ENCODE results near the gene PRC1. TPM values are rescaled to one million over a fixed set of nuclear protein-coding genes. Genes with fewer than 3 reads are reported as not detected.

Gene PRC1
- total RNA-seq, 4 donors from 2014 or later, result 12.1 to 31.0 (median 14.9) TPM

DNA sequence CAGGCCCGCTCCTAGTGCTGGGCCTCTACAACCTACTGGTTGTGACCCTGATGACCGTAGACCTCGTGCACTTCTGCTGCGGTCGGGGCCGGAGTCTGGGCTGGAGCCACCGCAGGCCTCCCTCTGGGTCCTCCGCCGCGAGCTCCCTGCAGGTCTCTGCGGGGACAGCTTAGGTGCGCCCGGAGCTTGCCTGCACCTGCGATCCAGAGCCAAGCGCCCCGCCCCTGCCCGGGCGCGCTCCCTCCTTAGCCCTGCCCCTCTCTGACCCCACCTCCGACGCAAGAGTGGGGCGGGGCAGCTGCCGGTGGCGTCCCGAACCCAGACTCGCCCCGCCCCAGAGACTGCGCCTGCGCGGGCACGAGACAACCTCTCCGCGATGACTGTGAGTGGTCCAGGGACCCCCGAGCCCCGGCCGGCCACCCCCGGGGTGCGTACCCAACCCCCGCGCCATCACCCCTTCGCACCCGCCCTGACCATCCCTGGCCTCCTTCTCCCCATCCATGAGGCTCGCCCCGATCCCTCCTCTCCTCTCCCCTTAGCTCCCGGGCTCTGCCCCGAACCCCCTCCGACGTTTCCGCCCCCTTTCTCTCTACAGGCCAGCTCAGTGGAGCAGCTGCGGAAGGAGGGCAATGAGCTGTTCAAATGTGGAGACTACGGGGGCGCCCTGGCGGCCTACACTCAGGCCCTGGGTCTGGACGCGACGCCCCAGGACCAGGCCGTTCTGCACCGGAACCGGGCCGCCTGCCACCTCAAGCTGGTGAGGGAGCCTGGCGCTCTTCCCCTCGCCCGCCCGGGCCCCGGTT is 59.2 kb downstream of the PRC1 start, which contains the start of gene UNC45A:
Gene UNC45A, plus strand, starts transcription at position 337 of the 803 bp plus-strand sequence. Its CDS starts 40 bp downstream, at position 377.
- DNase-seq (ENCODE audit: low spot score in 2 of 2), result peak; percentile 85 to 89
- peak within 1 kb of the TSS; percentile 59 to 81 (median 80) for H3K4me3 ChIP-seq
- H3K4me1 ChIP-seq, result peaks cover 0 to 62% (median 33%) of the 10 kb centered on the region in 4 donors
- 1% methylated on average over 34 to 50 of the region's 65 CpGs for WGBS, 2 donors
- H3K27ac ChIP-seq, result peak within 1 kb of the TSS; percentile 83 to 95 (median 90)
- no peaks in the 10 kb centered on the region for H3K9me3 ChIP-seq
- no peaks in the 10 kb centered on the region for H3K27me3 ChIP-seq
- peaks cover 0 to 24% (median 7%) of the 10 kb centered on the region in 3 donors for H3K36me3 ChIP-seq
- TF ChIP-seq, protein P1, sequence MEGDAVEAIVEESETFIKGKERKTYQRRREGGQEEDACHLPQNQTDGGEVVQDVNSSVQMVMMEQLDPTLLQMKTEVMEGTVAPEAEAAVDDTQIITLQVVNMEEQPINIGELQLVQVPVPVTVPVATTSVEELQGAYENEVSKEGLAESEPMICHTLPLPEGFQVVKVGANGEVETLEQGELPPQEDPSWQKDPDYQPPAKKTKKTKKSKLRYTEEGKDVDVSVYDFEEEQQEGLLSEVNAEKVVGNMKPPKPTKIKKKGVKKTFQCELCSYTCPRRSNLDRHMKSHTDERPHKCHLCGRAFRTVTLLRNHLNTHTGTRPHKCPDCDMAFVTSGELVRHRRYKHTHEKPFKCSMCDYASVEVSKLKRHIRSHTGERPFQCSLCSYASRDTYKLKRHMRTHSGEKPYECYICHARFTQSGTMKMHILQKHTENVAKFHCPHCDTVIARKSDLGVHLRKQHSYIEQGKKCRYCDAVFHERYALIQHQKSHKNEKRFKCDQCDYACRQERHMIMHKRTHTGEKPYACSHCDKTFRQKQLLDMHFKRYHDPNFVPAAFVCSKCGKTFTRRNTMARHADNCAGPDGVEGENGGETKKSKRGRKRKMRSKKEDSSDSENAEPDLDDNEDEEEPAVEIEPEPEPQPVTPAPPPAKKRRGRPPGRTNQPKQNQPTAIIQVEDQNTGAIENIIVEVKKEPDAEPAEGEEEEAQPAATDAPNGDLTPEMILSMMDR (IDR thresholded peaks at IDR 0.05), result no peak
- TF ChIP-seq EP300 (IDR thresholded peaks at IDR 0.05) (peak; percentile 47 to 85), POLR2A (IDR thresholded peaks at IDR 0.05) (peak; percentile 14 to 79)

DNA sequence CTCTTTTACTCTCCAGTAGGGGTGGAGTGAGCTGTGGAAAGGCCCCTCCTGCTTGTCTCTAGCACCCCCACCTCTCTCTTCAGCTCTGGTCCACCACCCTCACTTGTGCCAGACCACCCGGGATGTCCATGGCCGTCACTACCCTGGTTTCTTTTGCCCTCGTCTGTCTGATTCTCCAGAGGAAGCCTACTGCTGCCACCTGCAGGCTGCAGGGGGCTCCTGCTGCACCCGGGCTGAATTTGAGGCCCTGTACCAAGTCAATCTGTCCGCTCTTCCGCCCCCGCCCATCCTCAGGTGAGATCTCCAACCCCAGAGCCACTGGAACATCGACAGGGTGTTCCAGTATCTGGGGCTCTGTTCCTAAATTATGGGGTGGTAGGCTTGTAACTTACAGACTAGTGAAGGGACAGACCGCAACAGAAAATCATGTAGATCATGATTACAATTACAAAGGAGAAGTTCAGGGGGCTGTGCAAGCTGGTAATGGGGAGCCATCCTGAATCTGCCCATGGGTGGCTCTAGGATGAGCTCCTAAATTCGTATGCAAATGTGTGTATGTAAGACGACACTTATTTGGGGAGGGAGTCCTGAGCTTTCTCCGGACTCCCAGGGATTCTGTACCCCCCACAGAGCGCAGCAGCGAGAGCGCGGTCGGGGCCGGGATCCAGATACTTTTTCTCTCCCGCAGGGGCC is 59.9 kb downstream of the PRC1 start:
- peaks cover 0 to 16% (median 0%) of the 10 kb centered on the region in 3 donors for H3K36me3 ChIP-seq
- DNase-seq (ENCODE audit: low spot score in 2 of 2), result peak; percentile 72 to 80
- peak overlapping the region; percentile 59 to 81 (median 80) for H3K4me3 ChIP-seq
- peak overlapping the region; percentile 83 to 95 (median 90) for H3K27ac ChIP-seq
- 1 to 2% methylated on average over 13 to 19 of the region's 19 CpGs for WGBS, 2 donors
- TF ChIP-seq, protein P1 (IDR thresholded peaks at IDR 0.05), result peak; percentile 82 to 96 (median 87)
- TF ChIP-seq POLR2A (IDR thresholded peaks at IDR 0.05) (no peak), EP300 (IDR thresholded peaks at IDR 0.05) (peak in 1 of 2 donors; percentile 4)
- H3K9me3 ChIP-seq, result no peaks in the 10 kb centered on the region
- no peaks in the 10 kb centered on the region for H3K27me3 ChIP-seq
- peaks cover 0 to 64% (median 35%) of the 10 kb centered on the region in 4 donors for H3K4me1 ChIP-seq

DNA sequence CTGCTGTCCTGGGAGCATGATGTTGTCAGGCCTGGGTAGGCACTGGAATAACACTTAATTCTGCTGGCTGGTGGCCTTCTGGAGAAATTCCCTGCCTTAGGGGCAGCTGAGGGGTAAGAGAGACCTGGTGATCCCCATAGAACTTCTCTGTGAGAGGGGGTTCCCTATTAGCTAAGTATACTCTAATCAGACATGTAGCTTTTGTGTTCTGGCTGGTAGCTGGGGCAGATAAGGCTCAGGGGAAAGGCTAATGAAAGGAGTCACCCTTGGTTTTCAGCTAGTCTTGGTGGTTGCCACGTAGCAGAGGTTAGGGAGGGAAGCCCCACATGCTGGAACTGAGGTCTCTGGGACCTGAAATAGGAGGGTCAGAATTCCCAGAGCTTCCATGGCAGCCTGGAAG is 61.0 kb downstream of the PRC1 start:
- H3K9me3 ChIP-seq, result no peaks in the 10 kb centered on the region
- H3K36me3 ChIP-seq, result peaks cover 0 to 5% (median 0%) of the 10 kb centered on the region in 3 donors
- TF ChIP-seq EP300 (IDR thresholded peaks at IDR 0.05) (no peak), POLR2A (IDR thresholded peaks at IDR 0.05) (no peak)
- TF ChIP-seq, protein P1 (IDR thresholded peaks at IDR 0.05), result no peak
- H3K27me3 ChIP-seq, result no peaks in the 10 kb centered on the region
- DNase-seq (ENCODE audit: low spot score in 2 of 2), result no peak
- 72 to 85% methylated on average over 1 of the region's 1 CpG for whole genome bisulfite sequencing, 2 donors
- H3K27ac ChIP-seq, result peak overlapping the region in 2 of 4 donors; percentile 94 to 95
- H3K4me1 ChIP-seq, result peaks cover 0 to 68% (median 38%) of the 10 kb centered on the region in 4 donors
- no peak overlapping the region for H3K4me3 ChIP-seq

DNA sequence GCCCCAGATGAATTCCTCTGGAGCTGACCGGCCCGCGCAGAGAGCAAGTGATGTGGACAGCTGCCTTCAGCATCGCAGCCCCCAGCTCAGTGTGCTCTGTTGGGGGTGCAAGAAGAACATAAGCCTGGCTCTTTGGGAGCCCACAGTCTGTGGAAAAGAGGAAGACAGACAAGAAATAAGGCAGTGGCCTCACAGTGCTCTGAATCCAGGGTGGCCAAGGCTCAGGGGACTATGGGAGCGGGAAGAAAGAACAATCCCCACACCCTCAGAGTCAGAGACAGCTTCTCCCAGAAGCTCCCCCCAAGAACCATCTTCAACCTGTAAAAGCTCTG is 61.7 kb downstream of the PRC1 start:
- Histone ChIP-seq H3K27ac (peak overlapping the region; percentile 63 to 95 (median 93)), H3K4me3 (peak overlapping the region in 3 of 4 donors; percentile 63 to 73 (median 69)), H3K36me3 (no peaks in the 10 kb centered on the region), H3K9me3 (no peaks in the 10 kb centered on the region), H3K27me3 (no peaks in the 10 kb centered on the region), H3K4me1 (peaks cover 0 to 68% (median 38%) of the 10 kb centered on the region in 4 donors)
- 20 to 21% methylated on average over 4 to 5 of the region's 5 CpGs for WGBS, 2 donors
- TF ChIP-seq, protein P1 (IDR thresholded peaks at IDR 0.05), result no peak
- TF ChIP-seq EP300 (IDR thresholded peaks at IDR 0.05), result no peak
- no peak for DNase-seq (ENCODE audit: low spot score in 2 of 2)
